ENCODE measurements around the gene GPC3.

GPC3 gene

GRCh38 chrX:133923113-133923512, 62.3 kb downstream of the GPC3 start:
- Histone ChIP-seq H3K4me3 (ENCODE audit: low read depth, low read length) (no peak overlapping the region), H3K27me3 (replicated peaks) (no peaks in the 10 kb centered on the region)
- DNase-seq, result no peak

GRCh38 chrX:133922390-133922771, 63.0 kb downstream of the GPC3 start:
- Histone ChIP-seq H3K27me3 (replicated peaks) (no peaks in the 10 kb centered on the region), H3K36me3 (replicated peaks) (no peaks in the 10 kb centered on the region), H3K27ac (no peak overlapping the region), H3K4me3 (ENCODE audit: low read depth, low read length) (no peak overlapping the region)
- TF ChIP-seq CTCF (IDR thresholded peaks at IDR 0.05; ENCODE audit: low read depth, low read length, missing control alignments), result no peak
- no peak for DNase-seq
- in situ Hi-C loops (cut with HindIII; ENCODE audit: low pct_ligation_motif_present, low sequenced_read_pairs), result no loop called here

More at GRCh38 chrX:133923113-133923512, 62.3 kb downstream of the GPC3 start:
- Histone ChIP-seq H3K36me3 (replicated peaks) (no peaks in the 10 kb centered on the region), H3K27ac (no peak overlapping the region)
- TF ChIP-seq CTCF (IDR thresholded peaks at IDR 0.05; ENCODE audit: low read depth, low read length, missing control alignments), result no peak
- in situ Hi-C loops (cut with HindIII; ENCODE audit: low pct_ligation_motif_present, low sequenced_read_pairs), result no loop called here

- peak; percentile 76 for TF ChIP-seq CTCF (IDR thresholded peaks at IDR 0.05; ENCODE audit: low read depth, low read length, missing control alignments)
- H3K4me3 ChIP-seq (ENCODE audit: low read depth, low read length), result no peak overlapping the region
- H3K27ac ChIP-seq, result no peak overlapping the region
Observed at GRCh38 chrX:133921764-133922389, 63.5 kb downstream of the GPC3 start.

GRCh38 chrX:133921086-133921485, 64.3 kb downstream of the GPC3 start:
- TF ChIP-seq CTCF (IDR thresholded peaks at IDR 0.05; ENCODE audit: low read depth, low read length, missing control alignments), result no peak
- no peaks in the 10 kb centered on the region for H3K27me3 ChIP-seq (replicated peaks)
- H3K27ac ChIP-seq, result no peak overlapping the region
- no peak for DNase-seq
- H3K4me3 ChIP-seq (ENCODE audit: low read depth, low read length), result no peak overlapping the region
- no peaks in the 10 kb centered on the region for H3K36me3 ChIP-seq (replicated peaks)
- in situ Hi-C loops (cut with HindIII; ENCODE audit: low pct_ligation_motif_present, low sequenced_read_pairs), result no loop called here

More at GRCh38 chrX:133921764-133922389, 63.5 kb downstream of the GPC3 start:
- DNase-seq, result peak; percentile 17
- Histone ChIP-seq H3K27me3 (replicated peaks) (no peaks in the 10 kb centered on the region), H3K36me3 (replicated peaks) (no peaks in the 10 kb centered on the region)
- in situ Hi-C loops (cut with HindIII; ENCODE audit: low pct_ligation_motif_present, low sequenced_read_pairs), result no loop called here

DNA sequence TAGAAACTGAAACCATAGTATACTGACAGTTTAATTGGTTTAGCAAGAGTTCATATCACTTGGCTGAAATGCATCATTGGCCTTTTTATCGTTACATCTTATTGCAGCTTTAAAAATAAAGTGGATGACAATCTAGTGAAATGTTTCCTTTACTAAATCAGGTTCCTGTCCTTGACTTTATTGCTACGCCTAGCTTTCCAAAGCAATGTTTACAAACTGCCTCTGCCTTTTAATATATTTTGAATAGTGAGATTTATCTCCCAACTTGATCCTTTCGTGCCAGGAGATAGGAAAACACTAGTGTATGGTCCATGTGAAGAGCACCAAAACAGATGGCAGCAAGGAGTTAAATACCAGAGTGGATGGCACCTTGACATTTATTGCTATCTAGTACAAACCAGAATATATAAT, 67.0 kb downstream of the GPC3 start:
- Histone ChIP-seq H3K36me3 (replicated peaks) (no peaks in the 10 kb centered on the region), H3K27me3 (replicated peaks) (no peaks in the 10 kb centered on the region), H3K4me3 (ENCODE audit: low read depth, low read length) (no peak overlapping the region), H3K27ac (no peak overlapping the region)
- TF ChIP-seq CTCF (IDR thresholded peaks at IDR 0.05; ENCODE audit: low read depth, low read length, missing control alignments), result no peak
- in situ Hi-C loops (cut with HindIII; ENCODE audit: low pct_ligation_motif_present, low sequenced_read_pairs), result no loop called here
- DNase-seq, result no peak

Measured in brain microvascular endothelial cell (primary cell).